Stimulated activated effector memory CD8-positive, alpha-beta T cell treated with anti-CD3 and anti-CD28 coated beads, Interleukin-12 subunit alpha, Interleukin-12 subunit beta, amount 100 ng/mL, for 72 hours (primary cell): ENCODE measurements around the gene CHMP5.

Experiments used
- ATAC-seq: fragments of 150-1000 bp; cut with Tn5 transposase; 2 replicates; pipeline ENCODE4 v1.10.0; 2021
- DNase-seq, 2 donors: peaks; one replicate each; pipeline ENCODE4 v3.0.0; 2021 to 2022; ENCODE audit warnings: low spot score in 2 of 2
- H3K27ac Mint-ChIP-seq: one replicate; pipeline ENCODE4 v1.8.0; 2022; ENCODE audit warnings: mild to moderate bottlenecking, mixed read lengths
- H3K36me3 Mint-ChIP-seq: one replicate; pipeline ENCODE4 v1.8.0; 2022; ENCODE audit warnings: mild to moderate bottlenecking, mixed read lengths
- H3K4me1 Mint-ChIP-seq: one replicate; pipeline ENCODE4 v1.8.0; 2022; ENCODE audit warnings: mixed read lengths
- H3K4me3 Mint-ChIP-seq: one replicate; pipeline ENCODE4 v1.8.0; 2022; ENCODE audit warnings: mild to moderate bottlenecking, mixed read lengths
- H3K9me3 Mint-ChIP-seq: one replicate; pipeline ENCODE4 v1.8.0; 2022; ENCODE audit warnings: mixed read lengths

CHMP5 gene

GRCh38 chr9:33264473-33265177 is at the start of gene CHMP5, which contains the start of gene BAG1:
Gene CHMP5, plus strand, starts transcription at chr9:33265049. Its CDS starts 30 bp downstream, at chr9:33265079.
Gene BAG1, minus strand, starts transcription at chr9:33264708.
- peak; percentile 93 to 100 for DNase-seq
- no peaks in the 10 kb centered on the region for H3K9me3 Mint-ChIP-seq
- peak; percentile 90 for ATAC-seq
- H3K36me3 Mint-ChIP-seq = peaks cover 81% of the 10 kb centered on the region
- H3K4me3 Mint-ChIP-seq = peak within 1 kb of the TSS; percentile 90
- peaks cover 41% of the 10 kb centered on the region for H3K4me1 Mint-ChIP-seq
- peak within 1 kb of the TSS; percentile 96 for H3K27ac Mint-ChIP-seq

GRCh38 chr9:33220681-33221567 is 43.9 kb upstream of the CHMP5 start:
- Mint-ChIP-seq H3K9me3 (no peaks in the 10 kb centered on the region), H3K27ac (peak overlapping the region; percentile 60), H3K4me3 (no peak overlapping the region), H3K4me1 (peaks cover 20% of the 10 kb centered on the region), H3K36me3 (no peaks in the 10 kb centered on the region)
- ATAC-seq (peak; percentile 27), DNase-seq (no peak)

- Mint-ChIP-seq H3K4me1 (peaks cover 22% of the 10 kb centered on the region), H3K4me3 (no peak overlapping the region), H3K9me3 (no peaks in the 10 kb centered on the region), H3K27ac (peak overlapping the region; percentile 60), H3K36me3 (no peaks in the 10 kb centered on the region)
- DNase-seq (no peak), ATAC-seq (peak; percentile 25)
These were observed 43.3 kb upstream of the CHMP5 start for GRCh38 chr9:33221568-33221884.

GRCh38 chr9:33222031-33222430 is 42.8 kb upstream of the CHMP5 start:
- H3K9me3 Mint-ChIP-seq = no peaks in the 10 kb centered on the region
- H3K4me1 Mint-ChIP-seq = peaks cover 22% of the 10 kb centered on the region
- H3K4me3 Mint-ChIP-seq = no peak overlapping the region
- DNase-seq = no peak
- no peak overlapping the region for H3K27ac Mint-ChIP-seq
- no peak for ATAC-seq
- H3K36me3 Mint-ChIP-seq = no peaks in the 10 kb centered on the region

- Mint-ChIP-seq H3K4me1 (peaks cover 22% of the 10 kb centered on the region), H3K9me3 (no peaks in the 10 kb centered on the region), H3K36me3 (no peaks in the 10 kb centered on the region), H3K27ac (no peak overlapping the region), H3K4me3 (no peak overlapping the region)
- DNase-seq (no peak), ATAC-seq (no peak)
These were observed 41.2 kb upstream of the CHMP5 start for GRCh38 chr9:33223696-33224095.

- H3K36me3 Mint-ChIP-seq = no peaks in the 10 kb centered on the region
- DNase-seq (peak; percentile 58 to 84), ATAC-seq (peak; percentile 65)
- H3K9me3 Mint-ChIP-seq = no peaks in the 10 kb centered on the region
- H3K4me1 Mint-ChIP-seq = peaks cover 20% of the 10 kb centered on the region
- H3K27ac Mint-ChIP-seq = peak overlapping the region; percentile 75
- H3K4me3 Mint-ChIP-seq = no peak overlapping the region
These were observed 39.3 kb upstream of the CHMP5 start for GRCh38 chr9:33225319-33226147.

- no peak for ATAC-seq
- Mint-ChIP-seq H3K27ac (no peak overlapping the region), H3K36me3 (no peaks in the 10 kb centered on the region), H3K4me1 (peaks cover 11% of the 10 kb centered on the region), H3K9me3 (no peaks in the 10 kb centered on the region), H3K4me3 (no peak overlapping the region)
- no peak for DNase-seq
These were observed 37.8 kb upstream of the CHMP5 start for GRCh38 chr9:33227008-33227398.

GRCh38 chr9:33227741-33228140 is 37.1 kb upstream of the CHMP5 start:
- peak overlapping the region; percentile 38 for H3K27ac Mint-ChIP-seq
- no peaks in the 10 kb centered on the region for H3K36me3 Mint-ChIP-seq
- DNase-seq (no peak), ATAC-seq (no peak)
- peaks cover 12% of the 10 kb centered on the region for H3K4me1 Mint-ChIP-seq
- no peaks in the 10 kb centered on the region for H3K9me3 Mint-ChIP-seq
- H3K4me3 Mint-ChIP-seq = no peak overlapping the region

- DNase-seq (no peak), ATAC-seq (no peak)
- Mint-ChIP-seq H3K9me3 (no peaks in the 10 kb centered on the region), H3K36me3 (no peaks in the 10 kb centered on the region), H3K27ac (peak overlapping the region; percentile 38), H3K4me3 (no peak overlapping the region), H3K4me1 (peaks cover 16% of the 10 kb centered on the region)
These were observed 36.2 kb upstream of the CHMP5 start for GRCh38 chr9:33228606-33229005.

- ATAC-seq (no peak), DNase-seq (no peak)
- H3K27ac Mint-ChIP-seq = no peak overlapping the region
- no peaks in the 10 kb centered on the region for H3K36me3 Mint-ChIP-seq
- H3K9me3 Mint-ChIP-seq = no peaks in the 10 kb centered on the region
- no peak overlapping the region for H3K4me3 Mint-ChIP-seq
- peaks cover 16% of the 10 kb centered on the region for H3K4me1 Mint-ChIP-seq
These were observed 35.3 kb upstream of the CHMP5 start for GRCh38 chr9:33229359-33230114.

- Mint-ChIP-seq H3K4me1 (peaks cover 7% of the 10 kb centered on the region), H3K4me3 (no peak overlapping the region), H3K27ac (no peak overlapping the region), H3K36me3 (no peaks in the 10 kb centered on the region), H3K9me3 (no peaks in the 10 kb centered on the region)
- DNase-seq (no peak), ATAC-seq (no peak)
These were observed 33.9 kb upstream of the CHMP5 start for GRCh38 chr9:33230756-33231622.

- H3K4me1 Mint-ChIP-seq = peaks cover 5% of the 10 kb centered on the region
- no peak overlapping the region for H3K4me3 Mint-ChIP-seq
- DNase-seq (no peak), ATAC-seq (no peak)
- no peaks in the 10 kb centered on the region for H3K9me3 Mint-ChIP-seq
- no peak overlapping the region for H3K27ac Mint-ChIP-seq
- H3K36me3 Mint-ChIP-seq = no peaks in the 10 kb centered on the region
These were observed 33.3 kb upstream of the CHMP5 start for GRCh38 chr9:33231623-33231942.

GRCh38 chr9:33232815-33233214 is 32.0 kb upstream of the CHMP5 start:
- Mint-ChIP-seq H3K36me3 (no peaks in the 10 kb centered on the region), H3K4me3 (no peak overlapping the region), H3K9me3 (no peaks in the 10 kb centered on the region), H3K4me1 (peaks cover 5% of the 10 kb centered on the region), H3K27ac (no peak overlapping the region)
- DNase-seq = no peak
- ATAC-seq = no peak
